Measurements from ENCODE around the gene CSF1.
"Not testable (repeated sequence)": the region's sequence is repeated elsewhere in the genome, so short reads cannot be mapped to it uniquely, and the experiment has no call there.

CSF1 gene

DNA sequence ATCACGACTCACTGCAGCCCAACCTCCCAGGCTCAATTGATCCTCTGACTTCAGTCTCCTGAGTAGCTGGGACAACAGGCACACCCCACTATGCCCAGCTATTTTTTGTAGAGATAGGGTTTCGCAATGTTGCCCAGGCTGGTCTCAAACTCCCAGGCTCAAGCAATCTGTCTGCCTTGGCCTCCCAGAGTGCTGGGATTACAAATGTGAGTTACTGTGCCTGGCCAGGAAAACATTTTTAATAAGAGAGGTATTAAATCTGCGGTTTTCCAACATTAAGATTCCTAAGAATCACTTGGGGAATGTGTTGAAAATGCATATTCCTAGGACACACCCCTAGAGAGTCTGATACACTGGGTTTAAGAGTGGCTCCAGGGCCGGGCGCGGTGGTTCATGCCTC, 8.7 kb downstream of the CSF1 start:
- no peak for DNase-seq (ENCODE audit: low spot score)

- not testable (repeated sequence) for DNase-seq (ENCODE audit: low spot score)
These were observed 9.7 kb downstream of the CSF1 start for GRCh38 chr1:109920391-109920790.

DNA sequence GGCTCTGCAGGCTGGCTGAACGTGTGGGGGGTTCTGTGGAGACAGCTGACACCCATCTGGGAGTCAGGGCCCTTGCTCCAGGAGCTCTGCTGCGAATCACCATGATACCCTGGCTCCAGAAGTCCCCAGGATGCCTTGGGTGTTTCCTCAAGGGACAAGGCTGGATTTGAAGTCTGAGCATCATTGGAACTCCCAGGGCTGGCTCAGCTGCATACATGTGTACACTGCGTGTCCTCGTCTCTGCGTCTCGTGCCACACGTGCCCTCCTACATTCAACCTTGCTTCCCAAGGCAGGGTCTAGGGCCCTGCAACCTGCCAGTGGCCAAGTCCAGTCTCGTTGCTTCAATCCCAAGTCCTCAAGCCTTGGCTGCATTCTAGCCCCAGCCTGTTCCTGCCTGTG, 11.7 kb downstream of the CSF1 start:
- DNase-seq (ENCODE audit: low spot score), result no peak

- no peak for DNase-seq (ENCODE audit: low spot score)
These were observed 12.7 kb downstream of the CSF1 start for GRCh38 chr1:109923131-109923945.

- no peak for DNase-seq (ENCODE audit: low spot score)
These were observed 13.3 kb downstream of the CSF1 start for GRCh38 chr1:109923946-109924275.

GRCh38 chr1:109924316-109924715, 13.7 kb downstream of the CSF1 start:
- DNase-seq (ENCODE audit: low spot score), result no peak

DNA sequence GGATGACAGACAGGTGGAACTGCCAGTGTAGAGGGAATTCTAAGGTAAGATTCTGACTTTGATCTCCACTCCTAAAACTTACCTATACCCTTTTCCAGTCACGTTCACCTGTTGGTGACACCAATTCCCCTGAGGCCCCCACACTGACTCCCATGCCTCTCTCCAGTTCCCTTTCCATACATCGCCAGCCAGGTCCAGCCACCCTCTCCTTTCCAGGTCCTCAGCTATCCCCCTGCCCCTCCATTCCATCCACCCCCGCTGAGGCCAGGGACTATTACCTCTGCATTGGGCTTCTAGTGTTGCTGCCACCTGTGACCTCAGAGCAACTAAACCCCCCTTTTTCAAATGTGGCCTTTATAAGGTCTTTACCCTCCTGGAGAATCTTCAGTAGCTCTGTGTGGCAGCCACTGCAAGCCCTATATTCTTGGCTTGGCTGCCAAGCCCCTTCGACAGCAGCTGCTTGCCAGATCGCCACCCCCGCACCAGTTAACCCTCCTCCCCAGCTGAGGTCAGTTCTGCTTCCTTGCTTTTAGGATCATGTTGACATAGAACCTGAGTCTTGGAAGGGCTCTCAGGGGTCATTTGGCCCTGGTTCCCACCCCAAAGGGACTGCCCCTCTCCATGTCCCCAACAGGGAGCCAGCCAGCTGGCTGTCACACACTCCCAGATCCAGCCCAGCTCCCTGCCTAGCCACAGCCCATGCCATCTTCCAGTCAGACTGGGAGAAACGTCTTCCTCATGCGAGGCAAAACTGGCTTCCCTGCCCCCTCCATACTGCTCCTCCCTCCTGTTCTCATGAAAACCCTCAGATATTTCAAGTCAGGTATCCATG, 14.7 kb downstream of the CSF1 start:
- DNase-seq (ENCODE audit: low spot score), result no peak

DNA sequence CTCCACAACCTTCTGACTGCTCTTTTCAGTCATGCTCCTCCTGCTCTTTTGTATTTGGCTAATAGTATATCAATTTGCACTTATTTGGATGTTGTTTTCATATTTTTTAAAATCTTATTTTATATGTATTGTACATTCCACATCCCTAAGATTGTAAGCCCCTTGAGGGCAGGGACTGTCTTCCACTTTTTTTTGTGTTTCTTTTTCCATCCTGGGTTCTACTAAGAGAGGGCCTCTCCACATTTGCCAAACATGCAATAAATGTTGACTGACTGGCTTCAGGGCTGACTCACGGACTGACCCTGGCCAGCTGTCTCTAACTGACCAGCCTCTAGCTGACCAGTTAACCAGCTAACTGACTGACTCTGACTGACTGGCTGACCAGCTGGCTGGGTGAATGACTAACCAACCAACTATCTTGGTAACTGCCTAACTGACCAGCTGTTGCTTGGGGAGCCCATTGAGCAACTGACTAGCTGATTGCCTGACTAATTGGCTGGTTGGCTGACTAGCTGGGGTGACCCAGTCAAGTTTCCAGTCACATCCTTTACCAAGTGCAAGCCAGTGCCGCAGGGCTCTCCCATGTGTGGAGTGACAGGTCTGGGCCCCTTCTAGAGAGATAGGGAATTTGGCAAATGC, 16.1 kb downstream of the CSF1 start:
- no peak for DNase-seq (ENCODE audit: low spot score)

DNA sequence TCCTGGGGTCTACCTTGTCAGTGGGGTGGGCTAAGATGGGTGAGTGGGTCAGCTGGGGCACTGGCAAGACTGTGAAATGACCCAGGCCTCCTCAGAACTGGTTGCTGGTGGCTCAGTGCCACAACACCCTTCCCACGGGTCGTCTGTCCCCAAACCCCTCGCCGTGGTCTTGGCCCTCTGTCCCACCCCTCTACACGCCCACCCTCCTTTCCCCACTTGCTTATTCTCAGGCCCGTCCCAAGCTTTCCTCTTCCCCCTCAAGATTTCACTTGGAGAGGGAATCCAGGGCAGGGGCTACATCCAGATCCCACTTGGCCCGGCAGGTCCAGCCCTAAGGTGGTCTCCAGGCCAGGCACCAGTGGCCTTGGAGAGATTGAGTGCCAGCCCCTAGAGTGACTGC, 16.7 kb downstream of the CSF1 start:
- DNase-seq (ENCODE audit: low spot score), result no peak

DNA sequence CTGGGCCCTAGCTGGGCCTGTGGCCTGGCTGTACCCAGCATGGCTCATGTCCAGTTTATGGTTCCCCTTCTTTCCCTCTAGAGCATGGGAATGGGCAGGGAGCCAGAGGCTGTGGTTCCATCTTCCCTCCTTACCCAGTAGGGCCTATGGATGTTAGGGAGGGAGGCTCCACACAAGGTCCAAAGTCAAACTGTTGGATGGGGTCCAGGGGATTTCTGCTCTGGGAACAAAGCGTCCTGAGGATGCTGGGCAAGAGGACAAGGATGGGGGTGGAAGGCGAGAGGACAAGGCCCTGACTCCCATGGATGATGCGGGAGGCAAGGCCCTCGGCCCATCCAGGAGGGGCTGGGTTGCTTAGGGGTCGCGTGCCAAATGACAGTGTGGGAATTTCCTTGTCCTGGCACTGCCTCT, 17.3 kb downstream of the CSF1 start:
- peak; percentile 58 for DNase-seq (ENCODE audit: low spot score)

DNA sequence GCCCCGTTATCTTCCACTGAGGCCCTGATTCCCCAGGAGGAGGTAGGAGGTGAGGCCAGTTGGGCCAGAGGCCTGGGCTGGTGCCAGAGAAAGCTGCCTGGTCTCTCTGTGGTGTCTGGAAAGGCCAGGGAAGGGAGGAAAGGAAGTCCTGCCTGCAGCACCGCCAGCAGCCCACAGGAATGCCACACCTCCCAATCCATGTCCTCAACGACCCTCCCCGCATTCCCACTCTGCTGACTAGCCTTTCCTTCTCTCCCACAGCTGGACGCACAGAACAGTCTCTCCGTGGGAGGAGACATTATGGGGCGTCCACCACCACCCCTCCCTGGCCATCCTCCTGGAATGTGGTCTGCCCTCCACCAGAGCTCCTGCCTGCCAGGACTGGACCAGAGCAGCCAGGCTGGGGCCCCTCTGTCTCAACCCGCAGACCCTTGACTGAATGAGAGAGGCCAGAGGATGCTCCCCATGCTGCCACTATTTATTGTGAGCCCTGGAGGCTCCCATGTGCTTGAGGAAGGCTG, 18.0 kb downstream of the CSF1 start:
- DNase-seq (ENCODE audit: low spot score), result no peak

DNA sequence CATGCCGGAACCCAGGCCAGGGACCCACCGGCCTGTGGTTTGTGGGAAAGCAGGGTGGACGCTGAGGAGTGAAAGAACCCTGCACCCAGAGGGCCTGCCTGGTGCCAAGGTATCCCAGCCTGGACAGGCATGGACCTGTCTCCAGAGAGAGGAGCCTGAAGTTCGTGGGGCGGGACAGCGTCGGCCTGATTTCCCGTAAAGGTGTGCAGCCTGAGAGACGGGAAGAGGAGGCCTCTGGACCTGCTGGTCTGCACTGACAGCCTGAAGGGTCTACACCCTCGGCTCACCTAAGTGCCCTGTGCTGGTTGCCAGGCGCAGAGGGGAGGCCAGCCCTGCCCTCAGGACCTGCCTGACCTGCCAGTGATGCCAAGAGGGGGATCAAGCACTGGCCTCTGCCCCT, 18.5 kb downstream of the CSF1 start:
- no peak for DNase-seq (ENCODE audit: low spot score)

DNA sequence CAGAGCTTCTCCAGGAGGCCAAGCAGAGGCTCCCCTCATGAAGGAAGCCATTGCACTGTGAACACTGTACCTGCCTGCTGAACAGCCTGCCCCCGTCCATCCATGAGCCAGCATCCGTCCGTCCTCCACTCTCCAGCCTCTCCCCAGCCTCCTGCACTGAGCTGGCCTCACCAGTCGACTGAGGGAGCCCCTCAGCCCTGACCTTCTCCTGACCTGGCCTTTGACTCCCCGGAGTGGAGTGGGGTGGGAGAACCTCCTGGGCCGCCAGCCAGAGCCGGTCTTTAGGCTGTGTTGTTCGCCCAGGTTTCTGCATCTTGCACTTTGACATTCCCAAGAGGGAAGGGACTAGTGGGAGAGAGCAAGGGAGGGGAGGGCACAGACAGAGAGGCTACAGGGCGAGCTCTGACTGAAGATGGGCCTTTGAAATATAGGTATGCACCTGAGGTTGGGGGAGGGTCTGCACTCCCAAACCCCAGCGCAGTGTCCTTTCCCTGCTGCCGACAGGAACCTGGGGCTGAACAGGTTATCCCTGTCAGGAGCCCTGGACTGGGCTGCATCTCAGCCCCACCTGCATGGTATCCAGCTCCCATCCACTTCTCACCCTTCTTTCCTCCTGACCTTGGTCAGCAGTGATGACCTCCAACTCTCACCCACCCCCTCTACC, 19.1 kb downstream of the CSF1 start:
- DNase-seq (ENCODE audit: low spot score), result no peak

- no peak for DNase-seq (ENCODE audit: low spot score)
These were observed 19.8 kb downstream of the CSF1 start for GRCh38 chr1:109930252-109930993.

DNA sequence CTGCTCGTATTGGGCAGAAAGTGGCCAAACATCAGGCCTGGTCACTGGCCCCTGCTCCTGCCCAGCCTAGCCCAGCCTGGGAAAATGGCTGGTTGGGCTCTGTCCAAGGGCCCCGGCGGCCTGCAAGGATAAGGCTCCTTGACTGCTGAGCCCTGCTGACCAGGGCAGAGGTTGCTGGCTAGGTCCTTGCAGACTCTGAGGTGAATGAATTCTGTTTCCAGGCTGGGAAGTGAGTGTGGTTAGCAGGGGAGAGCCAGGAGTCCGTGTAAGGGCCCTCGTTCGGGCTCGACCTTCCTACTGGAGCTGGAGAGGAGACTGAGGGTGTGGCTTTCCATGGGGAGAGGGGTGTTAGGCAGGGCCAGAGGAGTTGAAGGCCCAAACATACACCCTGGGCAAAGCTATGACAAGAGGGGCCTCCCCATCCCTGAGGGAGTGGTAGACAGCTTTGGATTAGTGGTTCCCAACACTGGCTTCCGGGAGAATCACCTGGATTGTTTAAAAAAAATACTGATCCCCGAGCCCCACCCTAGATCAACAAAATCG, 20.6 kb downstream of the CSF1 start:
- peak; percentile 48 for DNase-seq (ENCODE audit: low spot score)

GRCh38 chr1:109931911-109932636, 21.4 kb downstream of the CSF1 start:
- DNase-seq (ENCODE audit: low spot score), result no peak

DNA sequence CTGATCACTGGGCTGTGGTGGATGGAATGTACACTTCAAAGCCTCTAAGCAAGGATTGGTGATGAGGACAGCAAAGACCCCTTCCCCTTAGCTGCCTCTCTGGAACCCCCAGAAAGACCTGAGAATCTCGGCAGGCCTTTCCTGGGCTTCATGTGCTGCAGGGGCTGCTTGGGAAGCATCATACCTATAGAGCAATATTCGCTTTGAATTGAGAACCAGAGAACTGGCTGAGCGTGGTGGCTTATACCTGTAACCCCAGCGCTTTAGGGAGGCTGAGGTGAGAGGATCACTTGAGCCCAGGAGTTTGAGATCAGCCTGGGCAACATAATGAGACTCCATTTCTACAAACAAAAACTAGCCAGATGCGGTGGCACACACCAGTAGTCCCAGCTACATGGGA, 22.0 kb downstream of the CSF1 start:
- DNase-seq (ENCODE audit: low spot score), result no peak

- no peak for DNase-seq (ENCODE audit: low spot score)
These were observed 23.4 kb downstream of the CSF1 start for GRCh38 chr1:109933856-109934711.

DNA sequence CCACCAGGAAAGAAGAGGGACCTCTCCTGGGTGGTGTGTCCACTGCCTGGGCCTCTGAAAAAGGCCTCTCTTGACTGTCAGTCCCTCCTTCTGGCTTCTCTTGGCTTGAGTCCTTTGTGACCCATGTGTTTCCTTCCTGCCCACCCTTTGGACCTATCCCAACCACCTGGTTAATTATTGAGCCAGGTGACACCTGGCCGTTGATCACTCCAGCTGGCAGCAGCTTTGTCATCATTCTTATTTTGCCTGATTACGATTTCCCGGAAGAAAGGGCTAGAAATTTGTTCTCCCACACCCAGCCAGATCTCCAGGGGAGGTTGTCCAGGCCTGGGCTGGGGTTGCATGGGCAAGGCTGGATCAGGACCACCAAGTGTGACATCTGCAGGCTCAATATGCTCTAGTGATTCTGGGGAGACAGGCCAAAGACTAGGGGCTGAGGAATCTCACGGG, 24.8 kb downstream of the CSF1 start:
- no peak for DNase-seq (ENCODE audit: low spot score)

All from globus pallidus (tissue), 1 donor.